GM23338 (cell line): ENCODE results near the gene MKRN1. TPM values are rescaled to one million over a fixed set of nuclear protein-coding genes. Genes with fewer than 3 reads are reported as not detected.
A peak's percentile ranks its signal among the peaks of the same experiment; 100 is the strongest.

Experiments
- ATAC-seq: fragments of 200-7000 bp; cut with Tn5 transposase; 3 replicates; pipeline ENCODE4 v1.9.1; 2020
- DNase-seq: peaks from one replicate; pipeline ENCODE4 v3.0.0-alpha.2; 2015; ENCODE audit warnings: low spot score
- H2AFZ ChIP-seq: fragments of 200-600 bp; sonication (generic); 2 replicates; pipeline ENCODE4 v1.8.0; 2016; ENCODE audit warnings: antibody characterized with exemption, mild to moderate bottlenecking, moderate library complexity
- H3F3A ChIP-seq: fragments of 200-600 bp; sonication (generic); replicated peaks from 2 replicates; pipeline ENCODE4 v1.8.0; 2017; ENCODE audit warnings: antibody characterized with exemption, mixed run types, low read depth
- H3K27ac ChIP-seq: fragments of 200-600 bp; sonication (generic); 2 replicates; pipeline ENCODE4 v1.6.1; 2016; ENCODE audit warnings: low read depth
- H3K27me3 ChIP-seq: fragments of 200-600 bp; sonication (generic); 2 replicates; pipeline ENCODE4 v1.8.0; 2016; ENCODE audit warnings: mild to moderate bottlenecking, mixed run types, moderate library complexity; ENCODE audit not compliant: insufficient read depth
- H3K36me3 ChIP-seq: fragments of 200-600 bp; sonication (generic); 2 replicates; pipeline ENCODE4 v1.8.0; 2016; ENCODE audit warnings: mild to moderate bottlenecking; ENCODE audit not compliant: insufficient read depth
- H3K4me1 ChIP-seq: fragments of 200-600 bp; sonication (generic); 2 replicates; pipeline ENCODE4 v1.8.0; 2016; ENCODE audit warnings: mild to moderate bottlenecking, moderate library complexity; ENCODE audit not compliant: insufficient read depth
- H3K4me2 ChIP-seq: fragments of 200-600 bp; sonication (generic); 2 replicates; pipeline ENCODE4 v1.7.1; 2017; ENCODE audit warnings: mixed run types
- H3K4me3 ChIP-seq: fragments of 200-600 bp; sonication (generic); 2 replicates; pipeline ENCODE4 v1.6.1; 2016; ENCODE audit warnings: mixed run types
- H3K79me2 ChIP-seq: fragments of 200-600 bp; sonication (generic); replicated peaks from 2 replicates; pipeline ENCODE4 v1.8.0; 2017; ENCODE audit warnings: mild to moderate bottlenecking; ENCODE audit not compliant: insufficient read depth
- H3K9me2 ChIP-seq: fragments of 200-600 bp; sonication (generic); 2 replicates; pipeline ENCODE4 v1.8.0; 2017; ENCODE audit not compliant: insufficient read depth
- H4K20me1 ChIP-seq: fragments of 200-600 bp; sonication (generic); replicated peaks from 2 replicates; pipeline ENCODE4 v1.8.0; 2017; ENCODE audit warnings: mild to moderate bottlenecking; ENCODE audit not compliant: insufficient read depth
- H3K27ac Mint-ChIP-seq: 2 replicates; pipeline ENCODE4 v1.8.0; 2020; ENCODE audit warnings: inconsistent platforms, mild to moderate bottlenecking, moderate library complexity, mixed read lengths
- H3K27me3 Mint-ChIP-seq: 3 replicates; pipeline ENCODE4 v1.8.0; 2022; ENCODE audit warnings: low read depth, mild to moderate bottlenecking, moderate library complexity, mixed read lengths, inconsistent platforms; ENCODE audit not compliant: insufficient read depth, poor library complexity
- H3K36me3 Mint-ChIP-seq: 3 replicates; pipeline ENCODE4 v1.8.0; 2021; ENCODE audit warnings: low read depth, mild to moderate bottlenecking, inconsistent platforms, moderate library complexity, mixed read lengths
- H3K4me1 Mint-ChIP-seq: 3 replicates; pipeline ENCODE4 v1.8.0; 2020; ENCODE audit warnings: mild to moderate bottlenecking, inconsistent platforms, mixed read lengths
- H3K4me3 Mint-ChIP-seq: 3 replicates; pipeline ENCODE4 v1.8.0; 2021; ENCODE audit warnings: moderate library complexity, mild to moderate bottlenecking, inconsistent platforms, mixed read lengths
- H3K9me3 Mint-ChIP-seq: 3 replicates; pipeline ENCODE4 v1.8.0; 2020; ENCODE audit warnings: moderate library complexity, mild to moderate bottlenecking, inconsistent platforms, mixed read lengths
- CTCF ChIP-seq, 2 experiments: fragments of 200-600 bp in 1 of 2; sonication (generic) in 1 of 2; conservative IDR thresholded peaks; 2 replicates each; pipeline versions ENCODE4 v1.5.1 to v1.6.1; 2016 to 2017; ENCODE audit warnings: antibody characterized with exemption in 2 of 2, low read depth in 2 of 2, mild to moderate bottlenecking in 2 of 2, moderate library complexity in 1 of 2
- polyA plus RNA-seq: library from polyadenylated mRNA; unstranded; fragments of >200 nt; fragmentation: Nextera tagmentation; extraction: Ambion mirVana; gene quantifications from 2 replicates; pipeline ENCODE4 v1.2.1, GENCODE V29; 2016
- total RNA-seq: library from RNA; depleted of rRNA; stranded (reverse); fragments of >200 nt; shearing (Covaris generic); gene quantifications from 2 replicates; pipeline ENCODE4 v1.2.3, GENCODE V29; 2014
- TF ChIP-seq, protein P1 (sequence below): fragments of 250-450 bp; sonication (Bioruptor Pico); IDR thresholded peaks from 2 replicates; pipeline ENCODE4 v1.5.0; 2020; ENCODE audit warnings: mild to moderate bottlenecking, moderate library complexity
- TF ChIP-seq, protein P2 (sequence below): IDR thresholded peaks from 2 replicates; pipeline ENCODE4 v1.6.1; 2016; ENCODE audit warnings: antibody characterized with exemption

The MKRN1 gene
- total and polyA plus RNA-seq, 2 experiments from 2014 or later, result 65.0 to 86.8 TPM

DNA sequence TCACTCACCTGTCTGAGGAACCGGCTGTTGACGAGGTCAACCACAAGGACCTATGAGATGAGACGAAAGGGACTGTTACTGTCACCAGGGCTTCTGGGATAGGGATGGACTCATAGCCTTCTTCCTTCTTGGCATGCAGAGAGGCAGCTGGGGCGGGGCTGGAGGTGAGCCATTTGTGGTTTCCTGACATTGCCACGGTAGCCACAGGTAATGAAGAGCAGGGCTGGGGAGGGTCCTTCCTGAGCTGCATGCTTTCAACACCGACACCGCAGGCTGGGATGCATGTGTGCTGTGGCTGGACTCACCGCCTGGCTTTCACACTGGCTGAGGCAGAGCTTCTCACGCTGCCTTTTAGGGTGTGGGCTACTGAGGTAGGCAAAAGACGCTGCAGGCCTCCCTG lies 46.4 kb upstream of the MKRN1 start (continued):
- TF ChIP-seq, protein P1, sequence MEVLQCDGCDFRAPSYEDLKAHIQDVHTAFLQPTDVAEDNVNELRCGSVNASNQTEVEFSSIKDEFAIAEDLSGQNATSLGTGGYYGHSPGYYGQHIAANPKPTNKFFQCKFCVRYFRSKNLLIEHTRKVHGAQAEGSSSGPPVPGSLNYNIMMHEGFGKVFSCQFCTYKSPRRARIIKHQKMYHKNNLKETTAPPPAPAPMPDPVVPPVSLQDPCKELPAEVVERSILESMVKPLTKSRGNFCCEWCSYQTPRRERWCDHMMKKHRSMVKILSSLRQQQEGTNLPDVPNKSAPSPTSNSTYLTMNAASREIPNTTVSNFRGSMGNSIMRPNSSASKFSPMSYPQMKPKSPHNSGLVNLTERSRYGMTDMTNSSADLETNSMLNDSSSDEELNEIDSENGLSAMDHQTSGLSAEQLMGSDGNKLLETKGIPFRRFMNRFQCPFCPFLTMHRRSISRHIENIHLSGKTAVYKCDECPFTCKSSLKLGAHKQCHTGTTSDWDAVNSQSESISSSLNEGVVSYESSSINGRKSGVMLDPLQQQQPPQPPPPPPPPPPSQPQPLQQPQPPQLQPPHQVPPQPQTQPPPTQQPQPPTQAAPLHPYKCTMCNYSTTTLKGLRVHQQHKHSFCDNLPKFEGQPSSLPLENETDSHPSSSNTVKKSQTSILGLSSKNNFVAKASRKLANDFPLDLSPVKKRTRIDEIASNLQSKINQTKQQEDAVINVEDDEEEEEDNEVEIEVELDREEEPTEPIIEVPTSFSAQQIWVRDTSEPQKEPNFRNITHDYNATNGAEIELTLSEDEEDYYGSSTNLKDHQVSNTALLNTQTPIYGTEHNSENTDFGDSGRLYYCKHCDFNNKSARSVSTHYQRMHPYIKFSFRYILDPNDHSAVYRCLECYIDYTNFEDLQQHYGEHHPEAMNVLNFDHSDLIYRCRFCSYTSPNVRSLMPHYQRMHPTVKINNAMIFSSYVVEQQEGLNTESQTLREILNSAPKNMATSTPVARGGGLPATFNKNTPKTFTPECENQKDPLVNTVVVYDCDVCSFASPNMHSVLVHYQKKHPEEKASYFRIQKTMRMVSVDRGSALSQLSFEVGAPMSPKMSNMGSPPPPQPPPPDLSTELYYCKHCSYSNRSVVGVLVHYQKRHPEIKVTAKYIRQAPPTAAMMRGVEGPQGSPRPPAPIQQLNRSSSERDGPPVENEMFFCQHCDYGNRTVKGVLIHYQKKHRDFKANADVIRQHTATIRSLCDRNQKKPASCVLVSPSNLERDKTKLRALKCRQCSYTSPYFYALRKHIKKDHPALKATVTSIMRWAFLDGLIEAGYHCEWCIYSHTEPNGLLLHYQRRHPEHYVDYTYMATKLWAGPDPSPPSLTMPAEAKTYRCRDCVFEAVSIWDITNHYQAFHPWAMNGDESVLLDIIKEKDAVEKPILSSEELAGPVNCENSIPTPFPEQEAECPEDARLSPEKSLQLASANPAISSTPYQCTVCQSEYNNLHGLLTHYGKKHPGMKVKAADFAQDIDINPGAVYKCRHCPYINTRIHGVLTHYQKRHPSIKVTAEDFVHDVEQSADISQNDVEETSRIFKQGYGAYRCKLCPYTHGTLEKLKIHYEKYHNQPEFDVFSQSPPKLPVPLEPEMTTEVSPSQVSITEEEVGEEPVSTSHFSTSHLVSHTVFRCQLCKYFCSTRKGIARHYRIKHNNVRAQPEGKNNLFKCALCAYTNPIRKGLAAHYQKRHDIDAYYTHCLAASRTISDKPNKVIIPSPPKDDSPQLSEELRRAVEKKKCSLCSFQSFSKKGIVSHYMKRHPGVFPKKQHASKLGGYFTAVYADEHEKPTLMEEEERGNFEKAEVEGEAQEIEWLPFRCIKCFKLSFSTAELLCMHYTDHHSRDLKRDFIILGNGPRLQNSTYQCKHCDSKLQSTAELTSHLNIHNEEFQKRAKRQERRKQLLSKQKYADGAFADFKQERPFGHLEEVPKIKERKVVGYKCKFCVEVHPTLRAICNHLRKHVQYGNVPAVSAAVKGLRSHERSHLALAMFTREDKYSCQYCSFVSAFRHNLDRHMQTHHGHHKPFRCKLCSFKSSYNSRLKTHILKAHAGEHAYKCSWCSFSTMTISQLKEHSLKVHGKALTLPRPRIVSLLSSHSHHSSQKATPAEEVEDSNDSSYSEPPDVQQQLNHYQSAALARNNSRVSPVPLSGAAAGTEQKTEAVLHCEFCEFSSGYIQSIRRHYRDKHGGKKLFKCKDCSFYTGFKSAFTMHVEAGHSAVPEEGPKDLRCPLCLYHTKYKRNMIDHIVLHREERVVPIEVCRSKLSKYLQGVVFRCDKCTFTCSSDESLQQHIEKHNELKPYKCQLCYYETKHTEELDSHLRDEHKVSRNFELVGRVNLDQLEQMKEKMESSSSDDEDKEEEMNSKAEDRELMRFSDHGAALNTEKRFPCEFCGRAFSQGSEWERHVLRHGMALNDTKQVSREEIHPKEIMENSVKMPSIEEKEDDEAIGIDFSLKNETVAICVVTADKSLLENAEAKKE (CRISPR knock-in tag), result no peak
- TF ChIP-seq, protein P2, sequence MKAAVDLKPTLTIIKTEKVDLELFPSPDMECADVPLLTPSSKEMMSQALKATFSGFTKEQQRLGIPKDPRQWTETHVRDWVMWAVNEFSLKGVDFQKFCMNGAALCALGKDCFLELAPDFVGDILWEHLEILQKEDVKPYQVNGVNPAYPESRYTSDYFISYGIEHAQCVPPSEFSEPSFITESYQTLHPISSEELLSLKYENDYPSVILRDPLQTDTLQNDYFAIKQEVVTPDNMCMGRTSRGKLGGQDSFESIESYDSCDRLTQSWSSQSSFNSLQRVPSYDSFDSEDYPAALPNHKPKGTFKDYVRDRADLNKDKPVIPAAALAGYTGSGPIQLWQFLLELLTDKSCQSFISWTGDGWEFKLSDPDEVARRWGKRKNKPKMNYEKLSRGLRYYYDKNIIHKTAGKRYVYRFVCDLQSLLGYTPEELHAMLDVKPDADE, result no peak

DNA sequence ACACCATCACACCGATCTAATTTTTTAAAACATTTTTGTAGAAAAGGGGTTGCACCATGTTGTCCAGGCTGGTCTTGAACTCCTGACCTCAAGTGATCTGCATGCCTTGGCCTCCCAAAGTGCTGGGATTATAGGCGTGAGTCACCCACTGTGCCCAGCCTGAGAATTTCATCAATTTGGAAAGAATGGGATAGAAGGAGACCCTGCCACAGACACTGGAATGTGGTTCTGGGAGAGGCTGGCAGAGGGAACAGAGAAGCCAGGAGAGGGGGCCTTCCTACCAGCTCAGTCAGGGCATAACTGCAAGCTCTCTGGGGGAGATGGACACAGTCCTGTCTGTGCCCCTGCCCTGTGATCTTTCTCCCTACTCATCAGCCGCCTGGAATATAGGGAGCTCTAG lies 42.1 kb upstream of the MKRN1 start:
- Mint-ChIP-seq H3K27me3 (peaks cover 4% of the 10 kb centered on the region), H3K27ac (no peak overlapping the region), H3K9me3 (no peaks in the 10 kb centered on the region; the same call in 2 of the 3 replicates), H3K36me3 (0 out of 3 replicates have a peak, but pooled peaks cover 3% of the 10 kb centered on the region), H3K4me3 (no peak overlapping the region), H3K4me1 (peaks cover 15% of the 10 kb centered on the region)
- H2AFZ ChIP-seq, result no peak overlapping the region
- no peak overlapping the region for H3K27ac ChIP-seq
- H4K20me1 ChIP-seq, result no peaks in the 10 kb centered on the region
- no peaks in the 10 kb centered on the region for H3K9me2 ChIP-seq
- no peak overlapping the region for H3K4me2 ChIP-seq
- no peak overlapping the region for H3K4me3 ChIP-seq
- ATAC-seq (no peak), DNase-seq (no peak)
- 0 out of 4 replicates have a peak, but pooled peaks of 1 of the 2 experiments have one; percentile 15 for TF ChIP-seq CTCF (conservative IDR thresholded peaks at IDR 0.05; ENCODE audit: low read depth in 2 of 2)
- TF ChIP-seq, protein P2, result no peak
- 0 out of 2 replicates have a peak, but pooled peaks cover 5% of the 10 kb centered on the region for H3F3A ChIP-seq
- peaks cover 5% of the 10 kb centered on the region; the same call in 1 of the 2 replicates for H3K4me1 ChIP-seq
- no peaks in the 10 kb centered on the region for H3K36me3 ChIP-seq
- H3K79me2 ChIP-seq, result no peaks in the 10 kb centered on the region
- H3K27me3 ChIP-seq, result no peaks in the 10 kb centered on the region
